ENCODE measurements around the gene MAP2K1.
A peak's percentile ranks its signal among the peaks of the same experiment; 100 is the strongest.
"Not testable (repeated sequence)": the region's sequence is repeated elsewhere in the genome, so short reads cannot be mapped to it uniquely, and the experiment has no call there.

Gene MAP2K1

DNA sequence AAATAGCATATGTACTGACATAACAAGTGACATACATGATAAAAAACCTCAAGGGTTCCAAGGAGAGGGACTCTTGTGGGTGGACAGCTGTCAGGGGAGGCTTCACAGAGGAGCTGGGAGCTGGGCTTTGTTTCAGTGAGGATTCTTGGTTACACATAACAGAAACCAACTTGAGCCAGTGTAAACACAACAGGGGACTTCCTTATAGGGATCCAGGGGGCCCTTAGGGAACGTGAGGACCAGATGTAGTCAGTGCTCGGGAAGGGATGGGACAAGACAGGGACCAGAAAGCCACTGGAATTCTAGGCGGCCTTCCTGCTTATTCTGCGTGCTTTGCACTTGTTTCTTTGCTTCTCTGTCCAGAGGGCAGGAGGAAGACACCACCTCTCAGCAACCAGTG lies 75.9 kb downstream of the MAP2K1 start:
- TF ChIP-seq POLR2A (IDR thresholded peaks at IDR 0.05; ENCODE audit: low read depth, low read length), result no peak
- FAIRE-seq (no peak), DNase-seq (ENCODE audit: insufficient read length, low spot score) (no peak)

DNA sequence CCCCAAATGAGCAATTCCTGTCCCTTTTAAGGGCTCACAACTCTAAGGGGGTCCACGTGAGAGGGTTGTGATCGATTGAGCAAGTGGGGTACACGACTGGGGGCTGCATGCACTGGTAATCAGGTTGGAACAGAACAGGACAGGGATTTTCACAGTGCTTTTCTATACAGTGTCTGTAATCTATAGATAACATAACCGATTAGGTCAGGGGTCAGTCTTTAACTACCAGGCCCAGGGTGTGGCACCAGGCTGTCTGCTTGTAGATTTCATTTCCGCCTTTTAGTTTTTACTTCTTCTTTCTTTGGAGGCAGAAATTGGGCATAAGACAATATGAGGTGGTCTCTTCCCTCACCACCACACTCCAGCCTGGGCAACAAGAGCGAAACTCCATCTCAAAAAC lies 78.6 kb downstream of the MAP2K1 start:
- not testable (repeated sequence) for FAIRE-seq; DNase-seq (ENCODE audit: insufficient read length, low spot score)

GRCh38 chr15:66467162-66468040 lies 80.7 kb downstream of the MAP2K1 start:
- FAIRE-seq, result not testable (repeated sequence)

GRCh38 chr15:66470825-66471224 lies 84.1 kb downstream of the MAP2K1 start:
- not testable (repeated sequence) for DNase-seq (ENCODE audit: insufficient read length, low spot score); FAIRE-seq

More at GRCh38 chr15:66467162-66468040, 80.7 kb downstream of the MAP2K1 start:
- not testable (repeated sequence) for DNase-seq (ENCODE audit: insufficient read length, low spot score)

DNA sequence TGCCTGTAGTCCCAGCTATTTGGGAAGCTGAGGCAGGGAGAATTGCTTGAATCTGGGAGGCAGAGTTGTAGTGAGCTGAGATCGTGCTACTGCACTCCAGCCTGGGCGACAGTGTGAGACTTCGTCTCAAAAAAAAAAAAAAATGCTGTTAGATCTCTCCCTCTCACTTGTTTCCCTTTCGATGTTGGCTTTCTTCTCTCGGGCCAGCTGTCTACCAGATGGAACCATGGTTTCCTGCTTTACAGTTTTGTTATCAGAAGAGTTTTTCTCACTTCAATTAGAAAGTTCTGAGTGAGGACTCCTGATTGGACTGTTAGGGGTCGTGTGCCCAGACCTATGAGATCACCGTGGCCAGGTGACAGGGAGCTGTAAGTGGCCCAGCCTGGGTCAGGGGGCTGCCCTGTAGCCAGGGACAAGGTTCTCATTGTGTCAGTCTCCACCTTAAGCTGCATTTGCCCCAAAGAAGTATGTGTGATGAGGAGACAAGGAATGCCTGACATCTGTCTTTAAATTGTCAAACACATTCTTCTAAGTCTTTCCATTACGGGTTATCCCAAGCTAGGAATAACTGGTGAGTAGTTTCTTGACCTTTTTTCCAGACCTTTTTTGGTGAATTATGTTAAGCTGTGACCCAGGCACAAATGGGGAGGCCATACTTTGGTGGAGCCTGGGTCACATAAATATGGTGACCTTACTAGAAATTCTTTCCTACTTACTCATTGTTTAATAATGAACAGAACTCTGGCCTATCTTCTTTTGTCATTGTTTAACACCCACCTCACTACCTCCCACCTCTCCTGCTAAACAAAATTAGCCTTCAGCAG lies 85.7 kb downstream of the MAP2K1 start:
- FAIRE-seq, result no peak
- TF ChIP-seq POLR2A (IDR thresholded peaks at IDR 0.05; ENCODE audit: low read depth, low read length), result no peak
- no peak for DNase-seq (ENCODE audit: insufficient read length, low spot score)

DNA sequence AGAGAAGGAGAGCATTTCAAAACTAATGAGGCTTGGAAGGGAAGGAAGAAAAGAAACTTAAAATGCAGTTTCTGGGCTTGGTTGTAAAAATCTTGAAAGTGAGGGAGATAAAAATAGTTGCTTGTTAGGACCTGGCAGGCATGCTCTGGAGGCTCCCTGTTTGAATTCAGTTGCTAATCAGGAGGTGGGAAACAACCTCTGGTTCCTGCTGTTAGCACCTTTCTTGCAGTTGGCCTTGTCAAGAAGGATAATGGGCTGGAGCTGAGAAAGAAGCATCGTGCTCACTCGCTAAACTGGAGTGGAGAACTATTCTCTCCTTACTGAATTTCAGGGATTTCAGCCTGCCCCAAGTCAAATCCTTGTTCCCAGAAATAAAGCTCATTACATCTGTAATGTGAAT lies 87.4 kb downstream of the MAP2K1 start:
- no peak for TF ChIP-seq POLR2A (IDR thresholded peaks at IDR 0.05; ENCODE audit: low read depth, low read length)
- FAIRE-seq (no peak), DNase-seq (ENCODE audit: insufficient read length, low spot score) (no peak)

GRCh38 chr15:66474963-66475362 lies 88.3 kb downstream of the MAP2K1 start:
- DNase-seq (ENCODE audit: insufficient read length, low spot score) (no peak), FAIRE-seq (no peak)
- TF ChIP-seq POLR2A (IDR thresholded peaks at IDR 0.05; ENCODE audit: low read depth, low read length), result no peak

DNA sequence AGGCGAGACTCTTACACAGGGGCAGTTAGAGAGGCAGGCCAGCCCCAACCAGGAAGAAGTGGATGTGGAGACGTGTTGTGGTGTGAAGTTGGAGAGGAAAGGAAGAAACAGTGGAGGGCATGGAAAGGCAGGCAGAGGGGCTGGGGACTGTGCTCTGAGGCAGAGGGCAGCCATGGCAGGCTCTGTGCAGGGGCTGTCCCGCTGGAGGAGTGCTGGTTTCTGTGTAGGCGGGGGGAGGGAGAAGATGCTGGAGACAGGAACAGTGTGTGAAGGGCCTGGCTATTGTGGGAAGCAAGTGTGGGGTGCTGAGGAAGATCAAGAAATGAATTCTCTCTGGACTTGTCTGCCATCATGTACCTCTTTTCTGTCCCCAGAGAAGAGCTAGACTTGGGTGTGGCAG lies 89.8 kb downstream of the MAP2K1 start:
- no peak for TF ChIP-seq POLR2A (IDR thresholded peaks at IDR 0.05; ENCODE audit: low read depth, low read length)
- DNase-seq (ENCODE audit: insufficient read length, low spot score) (no peak), FAIRE-seq (no peak)

GRCh38 chr15:66477011-66477410 lies 90.3 kb downstream of the MAP2K1 start:
- FAIRE-seq, result no peak
- TF ChIP-seq POLR2A (IDR thresholded peaks at IDR 0.05; ENCODE audit: low read depth, low read length), result no peak
- DNase-seq (ENCODE audit: insufficient read length, low spot score), result no peak

DNA sequence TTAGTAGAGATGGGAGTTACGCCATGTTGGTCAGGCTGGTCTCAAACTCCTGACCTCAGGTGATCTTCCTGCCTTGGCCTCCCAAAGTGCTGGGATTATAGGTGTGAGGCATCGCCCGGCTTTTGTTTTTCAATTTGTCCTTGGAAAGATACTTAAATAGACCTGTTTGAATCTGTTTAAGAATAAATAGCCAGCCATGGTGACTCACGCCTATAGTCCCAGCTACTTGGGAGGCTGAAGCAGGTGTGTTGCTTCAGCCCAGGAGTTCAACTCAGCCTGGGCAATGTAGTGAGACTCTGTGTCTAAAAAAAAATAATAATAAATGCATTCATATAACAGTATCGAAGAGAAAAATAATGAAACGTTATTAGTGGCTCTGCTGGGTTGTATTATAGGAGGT lies 93.6 kb downstream of the MAP2K1 start:
- FAIRE-seq, result no peak
- DNase-seq (ENCODE audit: insufficient read length, low spot score), result no peak
- no peak for TF ChIP-seq POLR2A (IDR thresholded peaks at IDR 0.05; ENCODE audit: low read depth, low read length)

DNA sequence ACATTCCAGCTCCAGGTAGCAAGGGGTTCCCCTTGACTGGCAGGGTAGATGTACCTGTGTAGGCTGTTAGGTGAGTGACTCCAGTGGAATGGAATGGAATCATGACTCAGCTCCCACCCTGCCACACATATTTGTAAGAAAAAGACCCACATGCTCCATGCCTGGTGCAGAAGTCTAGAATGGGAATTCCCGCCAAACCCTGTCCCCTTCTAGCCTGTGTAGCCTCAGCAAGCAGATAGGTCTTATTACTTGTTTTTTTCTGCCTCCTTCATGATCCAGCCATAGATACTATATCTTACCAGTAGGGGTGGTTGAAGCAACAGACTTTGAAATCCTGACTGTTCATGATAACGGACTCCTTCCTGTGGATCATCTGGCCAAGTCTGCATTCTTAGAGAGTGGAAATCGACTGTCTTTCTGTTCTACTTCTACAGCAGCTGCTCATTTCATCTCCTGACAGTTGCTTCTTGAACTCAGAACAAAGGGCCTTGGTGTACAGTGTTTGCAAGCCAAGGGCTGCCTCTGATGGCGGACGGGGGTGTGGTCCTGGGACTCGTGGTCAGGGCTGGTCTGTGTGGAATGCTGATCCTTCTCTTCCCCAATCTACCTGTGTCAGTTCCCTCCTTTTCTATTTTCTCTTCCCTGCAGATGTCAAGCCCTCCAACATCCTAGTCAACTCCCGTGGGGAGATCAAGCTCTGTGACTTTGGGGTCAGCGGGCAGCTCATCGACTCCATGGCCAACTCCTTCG lies 94.6 kb downstream of the MAP2K1 start:
- FAIRE-seq, result no peak
- no peak for DNase-seq (ENCODE audit: insufficient read length, low spot score)
- no peak for TF ChIP-seq POLR2A (IDR thresholded peaks at IDR 0.05; ENCODE audit: low read depth, low read length)

- FAIRE-seq (no peak), DNase-seq (ENCODE audit: insufficient read length, low spot score) (no peak)
- TF ChIP-seq POLR2A (IDR thresholded peaks at IDR 0.05; ENCODE audit: low read depth, low read length), result no peak
Measured at GRCh38 chr15:66482539-66482938, 95.8 kb downstream of the MAP2K1 start.

DNA sequence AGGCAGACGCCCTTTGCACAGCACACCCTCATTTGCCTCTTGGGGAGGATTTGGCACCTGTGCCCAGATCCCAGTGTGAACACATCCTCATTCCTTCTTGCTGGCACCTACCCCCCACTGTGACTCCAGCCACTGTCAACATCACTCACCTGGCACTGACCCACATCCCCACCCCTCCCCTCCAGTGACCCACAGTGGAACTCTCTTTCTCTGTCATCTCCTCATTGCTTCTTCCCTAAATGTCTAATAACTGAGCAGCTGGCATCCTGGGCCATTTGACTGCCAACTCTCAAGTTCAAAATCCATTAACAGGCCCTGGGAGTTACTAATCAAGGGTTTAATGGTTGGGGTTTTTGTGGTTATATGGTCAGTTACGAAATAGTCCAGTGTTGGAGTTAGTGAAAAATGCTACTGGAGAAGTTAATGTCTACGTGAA lies 96.4 kb downstream of the MAP2K1 start:
- no peak for TF ChIP-seq POLR2A (IDR thresholded peaks at IDR 0.05; ENCODE audit: low read depth, low read length)
- DNase-seq (ENCODE audit: insufficient read length, low spot score) (peak; percentile 15), FAIRE-seq (no peak)

- no peak for DNase-seq (ENCODE audit: insufficient read length, low spot score)
- no peak for TF ChIP-seq POLR2A (IDR thresholded peaks at IDR 0.05; ENCODE audit: low read depth, low read length)
- no peak for FAIRE-seq
Measured at GRCh38 chr15:66484539-66485112, 97.9 kb downstream of the MAP2K1 start.
